Ecto neural progenitor cell (in vitro differentiated cells): ENCODE results near the gene SPINK5.
"Not testable (repeated sequence)": the region's sequence is repeated elsewhere in the genome, so short reads cannot be mapped to it uniquely, and the experiment has no call there.

Experiments
- DNase-seq: peaks from one replicate; pipeline ENCODE4 v3.0.0-alpha.2; 2018; ENCODE audit warnings: low spot score

Gene SPINK5, protein sequence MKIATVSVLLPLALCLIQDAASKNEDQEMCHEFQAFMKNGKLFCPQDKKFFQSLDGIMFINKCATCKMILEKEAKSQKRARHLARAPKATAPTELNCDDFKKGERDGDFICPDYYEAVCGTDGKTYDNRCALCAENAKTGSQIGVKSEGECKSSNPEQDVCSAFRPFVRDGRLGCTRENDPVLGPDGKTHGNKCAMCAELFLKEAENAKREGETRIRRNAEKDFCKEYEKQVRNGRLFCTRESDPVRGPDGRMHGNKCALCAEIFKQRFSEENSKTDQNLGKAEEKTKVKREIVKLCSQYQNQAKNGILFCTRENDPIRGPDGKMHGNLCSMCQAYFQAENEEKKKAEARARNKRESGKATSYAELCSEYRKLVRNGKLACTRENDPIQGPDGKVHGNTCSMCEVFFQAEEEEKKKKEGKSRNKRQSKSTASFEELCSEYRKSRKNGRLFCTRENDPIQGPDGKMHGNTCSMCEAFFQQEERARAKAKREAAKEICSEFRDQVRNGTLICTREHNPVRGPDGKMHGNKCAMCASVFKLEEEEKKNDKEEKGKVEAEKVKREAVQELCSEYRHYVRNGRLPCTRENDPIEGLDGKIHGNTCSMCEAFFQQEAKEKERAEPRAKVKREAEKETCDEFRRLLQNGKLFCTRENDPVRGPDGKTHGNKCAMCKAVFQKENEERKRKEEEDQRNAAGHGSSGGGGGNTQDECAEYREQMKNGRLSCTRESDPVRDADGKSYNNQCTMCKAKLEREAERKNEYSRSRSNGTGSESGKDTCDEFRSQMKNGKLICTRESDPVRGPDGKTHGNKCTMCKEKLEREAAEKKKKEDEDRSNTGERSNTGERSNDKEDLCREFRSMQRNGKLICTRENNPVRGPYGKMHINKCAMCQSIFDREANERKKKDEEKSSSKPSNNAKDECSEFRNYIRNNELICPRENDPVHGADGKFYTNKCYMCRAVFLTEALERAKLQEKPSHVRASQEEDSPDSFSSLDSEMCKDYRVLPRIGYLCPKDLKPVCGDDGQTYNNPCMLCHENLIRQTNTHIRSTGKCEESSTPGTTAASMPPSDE

GRCh38 chr5:148063861-148064260 lies at the start of gene SPINK5:
SPINK5 (plus strand) TSS chr5:148063980; CDS start chr5:148064045, 65 bp downstream.
- no peak for DNase-seq

GRCh38 chr5:148014276-148014675 lies 49.5 kb upstream of the SPINK5 start:
- DNase-seq = no peak

- no peak for DNase-seq
These were observed 43.4 kb upstream of the SPINK5 start for GRCh38 chr5:148020257-148020988.

GRCh38 chr5:148027505-148027904 lies 36.3 kb upstream of the SPINK5 start:
- DNase-seq = no peak

GRCh38 chr5:148029131-148029530 lies 34.6 kb upstream of the SPINK5 start:
- DNase-seq = no peak

GRCh38 chr5:148033134-148033533 lies 30.6 kb upstream of the SPINK5 start:
- no peak for DNase-seq

- no peak for DNase-seq
These were observed 28.1 kb upstream of the SPINK5 start for GRCh38 chr5:148035676-148036075.

- no peak for DNase-seq
These were observed 20.9 kb upstream of the SPINK5 start for GRCh38 chr5:148042881-148043280.

GRCh38 chr5:148043705-148044104 lies 20.1 kb upstream of the SPINK5 start:
- no peak for DNase-seq

DNA sequence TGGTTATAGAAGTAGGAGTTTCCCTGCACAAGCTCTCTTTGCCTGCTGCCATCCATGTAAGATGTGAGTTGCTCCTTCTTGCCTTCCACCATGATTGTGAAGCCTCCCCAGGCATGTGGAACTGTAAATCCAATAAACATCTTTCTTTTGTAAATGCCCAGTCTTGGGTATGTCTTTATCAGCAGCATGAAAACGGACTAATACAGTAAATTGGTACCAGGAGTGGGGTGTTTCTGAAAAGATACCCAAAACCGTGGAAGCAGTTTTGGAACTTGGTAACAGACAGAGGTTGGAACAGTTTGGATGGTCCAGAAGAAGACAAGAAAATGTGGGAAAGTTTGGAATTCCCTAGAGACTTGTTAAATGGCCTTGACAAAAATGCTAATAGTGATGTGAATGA lies 8.6 kb upstream of the SPINK5 start:
- DNase-seq = not testable (repeated sequence)

DNA sequence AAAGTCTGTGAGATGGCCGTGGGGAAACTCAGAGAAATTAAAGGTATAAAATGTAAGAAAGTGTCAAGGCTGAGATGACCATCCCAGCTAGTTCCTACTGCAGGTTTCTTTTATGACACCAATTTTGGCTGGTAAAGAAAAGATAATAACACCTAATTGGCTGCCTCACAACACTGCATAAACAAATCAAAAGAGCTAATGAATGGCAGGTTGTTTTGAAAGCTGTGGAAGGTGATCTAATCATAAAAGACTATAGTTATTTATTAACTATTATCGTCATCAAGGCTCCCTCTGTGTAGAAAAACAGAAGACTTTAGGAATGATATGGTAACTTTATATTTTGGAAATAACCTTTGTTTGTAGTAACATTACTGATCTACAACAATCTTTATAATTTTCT lies 3.5 kb upstream of the SPINK5 start:
- DNase-seq = no peak

GRCh38 chr5:148060881-148061280 lies 2.9 kb upstream of the SPINK5 start:
- DNase-seq = no peak

DNA sequence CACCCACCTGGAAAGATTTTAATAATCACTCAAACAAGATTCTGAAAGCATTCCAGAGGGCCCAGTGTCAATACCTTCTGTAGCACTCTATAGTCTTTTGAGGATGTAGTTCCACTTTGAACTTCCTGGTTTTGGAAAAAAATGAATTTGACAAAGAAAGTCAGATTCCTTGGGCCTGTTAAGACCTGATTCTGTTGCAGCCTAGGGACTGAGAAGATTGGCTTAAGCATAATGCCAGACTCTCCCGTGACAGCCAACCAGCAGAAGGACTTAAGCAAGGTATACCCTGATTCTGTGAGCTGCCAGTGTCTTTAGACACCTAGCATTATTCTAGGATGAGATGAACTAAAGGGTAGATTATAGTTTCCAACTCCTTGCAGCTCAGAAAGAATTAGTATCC lies 6.8 kb downstream of the SPINK5 start:
- no peak for DNase-seq

DNA sequence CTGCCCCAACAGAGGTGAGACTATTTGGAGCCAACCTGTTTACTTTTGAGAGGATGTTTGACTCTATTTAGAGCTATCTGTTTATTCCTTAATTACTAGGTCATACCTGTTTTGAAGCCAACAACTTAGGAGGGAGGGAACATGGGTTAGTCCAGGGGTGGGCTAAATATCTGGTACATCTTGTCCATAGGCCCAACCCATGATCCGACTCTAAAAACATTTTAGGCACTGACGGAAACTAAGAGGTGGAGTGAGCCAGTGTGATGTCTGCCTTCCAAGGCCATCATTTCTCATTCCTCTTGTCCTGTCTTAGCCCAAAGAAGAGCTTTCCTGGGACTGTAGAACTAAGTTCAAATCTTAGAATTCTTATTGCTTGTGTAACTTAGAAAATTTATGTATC lies 8.4 kb downstream of the SPINK5 start:
- no peak for DNase-seq

DNA sequence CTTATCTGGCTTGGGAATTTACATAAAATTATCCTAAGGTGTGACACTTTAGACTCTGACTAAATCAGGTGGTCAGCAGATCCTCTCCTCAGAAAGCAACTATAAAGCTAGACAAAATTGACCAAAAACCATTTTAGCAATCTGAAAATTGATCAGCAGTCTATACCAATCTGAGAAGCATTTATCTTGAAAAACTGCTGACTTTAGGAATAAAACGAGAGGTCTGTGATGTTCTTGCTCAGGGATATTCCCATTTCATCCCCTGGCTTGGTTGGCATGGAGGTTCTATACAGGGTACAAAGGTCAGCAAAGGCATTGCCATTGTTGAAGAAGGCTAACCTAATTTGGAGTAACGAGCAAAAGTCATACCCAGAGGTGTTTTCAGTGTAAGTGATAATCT lies 11.7 kb downstream of the SPINK5 start:
- DNase-seq = no peak

- DNase-seq = no peak
These were observed 19.4 kb downstream of the SPINK5 start for GRCh38 chr5:148083203-148083602.

GRCh38 chr5:148084269-148084668 lies 20.5 kb downstream of the SPINK5 start:
- DNase-seq = no peak

DNA sequence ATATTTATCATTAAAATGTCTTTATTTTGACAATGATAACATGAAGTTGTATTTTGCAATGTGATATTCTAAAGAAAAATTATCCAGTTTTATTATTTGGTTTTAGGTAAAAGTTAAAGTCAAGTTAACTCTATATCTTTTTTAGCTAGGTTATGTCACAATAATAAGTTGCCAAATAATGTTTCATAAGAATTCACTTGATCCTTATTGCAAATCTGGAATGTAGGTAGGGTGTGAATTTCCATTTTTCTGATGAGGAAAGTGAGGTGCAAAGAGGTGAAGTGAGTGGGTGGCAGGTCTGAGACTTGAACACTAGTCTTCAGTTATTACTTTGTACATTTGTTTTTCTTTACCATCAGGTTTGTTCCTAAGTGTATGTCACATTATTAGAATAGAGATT lies 21.5 kb downstream of the SPINK5 start:
- no peak for DNase-seq

GRCh38 chr5:148085977-148086705 lies 22.4 kb downstream of the SPINK5 start:
- no peak for DNase-seq

DNA sequence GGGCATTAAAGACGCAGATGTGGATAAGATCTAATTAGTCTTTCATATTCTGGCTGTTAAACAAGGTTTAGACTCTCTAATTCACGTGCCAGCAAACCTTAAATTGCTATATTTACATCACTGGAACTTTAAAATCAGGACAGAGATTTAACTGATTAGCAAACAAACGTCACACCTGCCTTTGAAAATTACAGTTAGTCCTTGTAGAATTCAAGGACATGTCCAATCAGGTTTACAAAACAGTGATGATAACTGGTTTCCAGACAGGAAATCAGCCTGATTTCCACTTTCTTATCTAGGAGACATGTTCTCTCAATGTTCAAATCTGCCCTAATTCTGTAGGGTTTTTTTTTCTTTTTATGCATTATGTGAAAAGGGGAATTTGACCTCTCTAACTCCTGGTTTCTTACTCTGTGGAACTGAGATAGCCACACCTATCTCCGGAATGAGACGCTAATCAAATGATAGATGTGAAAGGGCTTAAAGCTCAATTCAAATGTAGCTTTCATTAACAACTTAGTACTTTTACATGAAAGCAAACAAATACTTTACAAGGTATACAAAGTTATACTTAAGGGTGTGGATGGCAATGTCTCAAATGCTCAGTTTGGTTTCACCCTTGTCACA lies 26.5 kb downstream of the SPINK5 start:
- no peak for DNase-seq

- DNase-seq = no peak
These were observed 27.0 kb downstream of the SPINK5 start for GRCh38 chr5:148090773-148091250.
